HS-5 (cell line): Measurements from ENCODE around the gene PIGB.
"Not testable (repeated sequence)": the region's sequence is repeated elsewhere in the genome, so short reads cannot be mapped to it uniquely, and the experiment has no call there.

Experiments
- DNase-seq: peaks from one replicate; pipeline ENCODE4 v3.0.0-alpha.2; 2012; ENCODE audit warnings: low read depth

Gene PIGB

GRCh38 chr15:55318588-55319494, at the start of gene PIGB, which contains the start of gene PIGBOS1:
Gene PIGB, plus strand, starts transcription at chr15:55319222. Its CDS starts 29 bp downstream, at chr15:55319251.
Gene PIGBOS1, minus strand, starts transcription at chr15:55319123. Its CDS starts 1,331 bp downstream, at chr15:55317792.
- peak; percentile 68 for DNase-seq

- no peak for DNase-seq
Observed at GRCh38 chr15:55270291-55270690, 48.7 kb upstream of the PIGB start.

- DNase-seq, result no peak
Observed at GRCh38 chr15:55276324-55276723, 42.7 kb upstream of the PIGB start.

GRCh38 chr15:55277116-55277564, 41.9 kb upstream of the PIGB start:
- DNase-seq, result no peak

GRCh38 chr15:55277715-55278114, 41.3 kb upstream of the PIGB start:
- no peak for DNase-seq

- DNase-seq, result no peak
Observed at GRCh38 chr15:55279100-55279745, 39.8 kb upstream of the PIGB start.

- peak; percentile 80 for DNase-seq
Observed at GRCh38 chr15:55279746-55280351, 39.2 kb upstream of the PIGB start.

- not testable (repeated sequence) for DNase-seq
Observed at GRCh38 chr15:55280589-55280988, 38.4 kb upstream of the PIGB start.

GRCh38 chr15:55281517-55282228, 37.3 kb upstream of the PIGB start:
- no peak for DNase-seq

GRCh38 chr15:55282284-55282833, 36.7 kb upstream of the PIGB start:
- peak; percentile 68 for DNase-seq

GRCh38 chr15:55283379-55284147, 35.5 kb upstream of the PIGB start:
- DNase-seq, result no peak

GRCh38 chr15:55284426-55284825, 34.6 kb upstream of the PIGB start:
- DNase-seq, result no peak

GRCh38 chr15:55286442-55287189, 32.4 kb upstream of the PIGB start:
- not testable (repeated sequence) for DNase-seq

GRCh38 chr15:55288006-55288717, 30.9 kb upstream of the PIGB start:
- DNase-seq, result no peak

- no peak for DNase-seq
Observed at GRCh38 chr15:55289011-55289745, 29.8 kb upstream of the PIGB start.

- DNase-seq, result peak; percentile 64
Observed at GRCh38 chr15:55289746-55290527, 29.1 kb upstream of the PIGB start, which contains the start of gene RAB27A. Gene RAB27A, minus strand, starts transcription at chr15:55289813. Its CDS starts 54,879 bp downstream, at chr15:55234934.

GRCh38 chr15:55290528-55291057, 28.4 kb upstream of the PIGB start:
- no peak for DNase-seq

- DNase-seq, result no peak
Observed at GRCh38 chr15:55297315-55297714, 21.7 kb upstream of the PIGB start.
